GM19035 (cell line): Measurements from ENCODE around the gene CD164L2.

Source experiments
- ATAC-seq: cut with Tn5 transposase; IDR thresholded peaks from one replicate; pipeline ENCODE4 v1.9.1; 2021; ENCODE audit not compliant: unreplicated experiment

Gene CD164L2

DNA sequence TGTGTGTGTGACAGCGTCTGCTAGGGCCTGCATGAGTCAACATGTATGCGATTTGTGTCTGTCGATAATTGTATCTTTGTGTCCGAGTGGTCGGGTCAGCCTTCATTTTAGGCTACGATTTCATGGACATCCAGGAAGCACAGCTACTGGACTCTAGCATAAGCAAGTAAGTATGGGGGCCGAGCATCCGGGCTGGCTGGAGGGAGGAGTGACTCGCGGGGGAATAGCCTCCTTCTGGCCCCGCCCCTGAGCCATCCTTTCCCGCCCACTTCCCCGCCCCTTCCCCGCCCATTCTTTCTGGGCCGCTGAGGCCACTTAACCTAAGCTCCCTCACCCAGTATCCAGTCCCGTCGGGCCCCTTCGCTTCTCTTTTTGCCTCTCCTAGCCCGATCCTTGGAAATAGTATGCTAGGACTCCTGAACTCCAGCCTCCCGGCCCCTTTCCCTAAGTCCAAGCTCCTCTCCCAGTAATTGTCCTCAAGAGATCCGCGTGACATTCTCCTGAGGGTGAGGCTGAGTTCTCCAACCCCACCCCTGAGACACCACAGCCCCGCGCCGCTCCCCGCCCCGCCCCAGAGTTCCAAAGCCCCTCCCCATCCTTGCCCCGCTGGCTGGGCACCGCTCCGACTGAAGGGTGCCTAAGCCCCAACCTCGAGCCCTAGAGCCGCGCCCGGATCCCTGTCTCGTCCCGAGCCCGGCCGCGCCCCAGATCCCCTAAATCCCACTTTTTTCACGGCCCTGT is 17.6 kb downstream of the CD164L2 start:
- ATAC-seq: peak; percentile 44

- ATAC-seq: no peak
Measured at GRCh38 chr1:27364696-27365371, 18.3 kb downstream of the CD164L2 start.

GRCh38 chr1:27363766-27364695 is 19.1 kb downstream of the CD164L2 start:
- ATAC-seq: no peak

GRCh38 chr1:27361553-27361952 is 21.6 kb downstream of the CD164L2 start:
- no peak for ATAC-seq

DNA sequence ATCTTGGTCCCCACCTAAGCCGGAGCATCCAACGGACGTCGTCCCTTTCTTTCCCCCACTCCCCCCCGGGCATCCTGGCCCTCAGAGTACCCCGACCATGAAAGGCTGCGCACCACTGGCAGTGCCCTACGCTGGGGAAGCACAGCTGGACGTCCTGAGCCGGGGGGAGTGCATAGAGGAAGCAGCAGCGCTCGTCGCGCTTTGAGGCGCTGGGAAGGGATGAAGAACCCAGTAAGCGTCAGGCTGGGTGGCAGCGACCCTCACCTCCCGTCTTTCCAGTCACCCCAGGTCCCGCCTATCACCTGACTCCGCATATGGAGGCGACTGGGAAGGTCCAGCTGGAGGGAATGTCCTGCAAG is 22.1 kb downstream of the CD164L2 start:
- no peak for ATAC-seq

GRCh38 chr1:27360159-27361043 is 22.7 kb downstream of the CD164L2 start:
- no peak for ATAC-seq

- no peak for ATAC-seq
Measured at GRCh38 chr1:27359822-27360158, 23.3 kb downstream of the CD164L2 start.

- ATAC-seq: no peak
Measured at GRCh38 chr1:27358928-27359313, 24.2 kb downstream of the CD164L2 start.

GRCh38 chr1:27358038-27358927 is 24.9 kb downstream of the CD164L2 start:
- no peak for ATAC-seq

- ATAC-seq: no peak
Measured at GRCh38 chr1:27357281-27358037, 25.7 kb downstream of the CD164L2 start.

- ATAC-seq: no peak
Measured at GRCh38 chr1:27356619-27357280, 26.4 kb downstream of the CD164L2 start.

GRCh38 chr1:27356277-27356618 is 26.9 kb downstream of the CD164L2 start:
- ATAC-seq: no peak

GRCh38 chr1:27355683-27356082 is 27.4 kb downstream of the CD164L2 start:
- no peak for ATAC-seq

- no peak for ATAC-seq
Measured at GRCh38 chr1:27353629-27354028, 29.5 kb downstream of the CD164L2 start.

GRCh38 chr1:27353166-27353565 is 30.0 kb downstream of the CD164L2 start:
- ATAC-seq: no peak

DNA sequence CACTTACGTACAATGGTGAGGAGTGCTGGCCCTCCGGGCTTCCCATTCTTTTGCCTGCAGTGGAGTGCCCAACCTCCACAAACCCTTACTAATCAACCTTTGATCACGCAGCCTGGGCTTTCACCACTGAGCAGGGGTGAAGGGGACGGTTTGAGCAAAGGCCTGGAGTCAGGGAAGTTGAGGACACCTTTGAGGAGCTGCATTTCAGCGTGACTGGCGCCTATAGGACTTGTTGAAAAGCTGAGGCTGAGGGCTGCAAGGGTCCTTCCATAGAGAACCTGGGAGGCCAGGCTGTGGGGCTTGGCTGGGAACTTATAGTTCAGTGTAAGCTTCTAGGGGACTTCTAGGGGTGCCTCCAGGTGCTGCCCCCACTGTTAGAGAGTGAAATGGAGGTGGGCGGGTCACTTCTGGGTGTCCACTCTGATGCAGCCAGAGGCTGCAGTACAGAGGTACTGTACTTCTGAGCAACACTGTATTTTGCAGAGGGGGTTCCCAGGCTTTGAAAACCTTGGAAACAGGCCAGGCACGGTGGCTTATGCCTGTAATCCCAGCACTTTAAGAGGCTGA is 31.5 kb downstream of the CD164L2 start:
- ATAC-seq: no peak

DNA sequence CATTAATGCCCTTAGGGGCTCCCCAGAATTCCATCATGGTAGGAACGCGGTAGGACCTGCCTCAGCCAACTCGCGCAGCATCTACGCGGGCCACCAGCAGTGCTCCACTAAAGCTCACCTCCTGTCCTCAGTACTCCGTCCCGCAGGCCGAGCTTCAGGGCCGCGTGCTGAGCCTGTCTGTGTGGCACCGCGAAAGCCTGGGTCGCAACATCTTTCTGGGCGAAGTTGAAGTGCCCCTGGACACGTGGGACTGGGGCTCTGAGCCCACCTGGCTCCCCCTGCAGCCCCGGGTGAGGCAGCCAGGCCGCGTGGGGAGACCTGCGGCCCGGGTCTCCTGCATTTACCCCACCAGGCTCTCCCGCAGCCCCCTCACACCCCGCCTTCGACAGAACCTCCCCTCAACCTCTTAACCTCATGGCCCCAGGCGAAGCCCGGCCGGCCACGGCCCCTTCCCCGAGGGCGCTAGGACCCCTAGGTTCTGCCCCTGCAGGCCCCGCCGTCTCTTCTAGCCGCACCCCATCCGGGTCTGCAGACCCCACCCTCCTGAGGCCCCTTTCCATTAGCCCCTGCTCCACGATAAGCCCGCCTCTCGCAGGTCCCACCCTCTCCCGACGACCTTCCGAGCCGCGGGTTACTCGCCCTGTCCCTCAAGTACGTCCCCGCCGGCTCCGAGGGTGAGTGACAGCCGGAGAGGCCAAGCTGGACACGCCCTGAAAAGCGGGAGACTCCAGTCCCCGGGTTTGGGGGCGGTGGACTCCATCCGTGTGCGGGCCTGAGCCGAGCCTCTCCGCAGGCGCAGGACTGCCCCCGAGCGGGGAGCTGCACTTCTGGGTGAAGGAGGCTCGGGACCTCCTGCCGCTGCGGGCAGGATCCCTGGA is 32.2 kb downstream of the CD164L2 start:
- ATAC-seq: no peak
